IPS-15b (cell line): Measurements from ENCODE around the gene USP51.
"Not testable (repeated sequence)": the region's sequence is repeated elsewhere in the genome, so short reads cannot be mapped to it uniquely, and the experiment has no call there.

Experiments
- H3K27me3 ChIP-seq: one replicate; pipeline ENCODE4 v1.6.1; 2013; ENCODE audit warnings: low read length; ENCODE audit not compliant: control insufficient read depth, insufficient read depth
- H3K36me3 ChIP-seq: one replicate; pipeline ENCODE4 v1.6.1; 2013; ENCODE audit warnings: low read length; ENCODE audit not compliant: control insufficient read depth, insufficient read depth
- H3K4me1 ChIP-seq: one replicate; pipeline ENCODE4 v1.6.1; 2013; ENCODE audit warnings: mild to moderate bottlenecking, low read length; ENCODE audit not compliant: control insufficient read depth, insufficient read depth
- H3K4me3 ChIP-seq: one replicate; pipeline ENCODE4 v1.5.1; 2013; ENCODE audit warnings: low read depth, low read length
- H3K9ac ChIP-seq: one replicate; pipeline ENCODE4 v1.6.1; 2013; ENCODE audit warnings: low read depth, mild to moderate bottlenecking, low read length
- H3K9me3 ChIP-seq: one replicate; pipeline ENCODE4 v1.6.1; 2013; ENCODE audit warnings: mild to moderate bottlenecking, low read length; ENCODE audit not compliant: control insufficient read depth, insufficient read depth

USP51 gene

GRCh38 chrX:55490121-55490520 is 473 bp upstream of the USP51 start:
- Histone ChIP-seq H3K27me3 (no peaks in the 10 kb centered on the region), H3K36me3 (no peaks in the 10 kb centered on the region), H3K4me3 (peak overlapping the region; percentile 70), H3K9ac (no peak overlapping the region), H3K9me3 (no peaks in the 10 kb centered on the region), H3K4me1 (no peaks in the 10 kb centered on the region)

- H3K36me3 ChIP-seq: no peaks in the 10 kb centered on the region
- H3K4me1 ChIP-seq: no peaks in the 10 kb centered on the region
- no peaks in the 10 kb centered on the region for H3K27me3 ChIP-seq
- H3K9ac ChIP-seq: peak overlapping the region; percentile 24
- H3K9me3 ChIP-seq: no peaks in the 10 kb centered on the region
- peak overlapping the region; percentile 70 for H3K4me3 ChIP-seq
Observed at GRCh38 chrX:55488593-55489313, 895 bp downstream of the USP51 start.

GRCh38 chrX:55488006-55488592 is 1.5 kb downstream of the USP51 start:
- peak overlapping the region; percentile 32 for H3K9ac ChIP-seq

GRCh38 chrX:55487143-55487542 is 2.5 kb downstream of the USP51 start:
- H3K9me3 ChIP-seq: no peaks in the 10 kb centered on the region

More at GRCh38 chrX:55488006-55488592, 1.5 kb downstream of the USP51 start:
- Histone ChIP-seq H3K4me1 (no peaks in the 10 kb centered on the region), H3K27me3 (no peaks in the 10 kb centered on the region), H3K9me3 (no peaks in the 10 kb centered on the region), H3K36me3 (no peaks in the 10 kb centered on the region), H3K4me3 (peak overlapping the region; percentile 56)

GRCh38 chrX:55486736-55487135 is 2.9 kb downstream of the USP51 start:
- Histone ChIP-seq H3K9ac (no peak overlapping the region), H3K4me3 (no peak overlapping the region), H3K4me1 (no peaks in the 10 kb centered on the region), H3K27me3 (no peaks in the 10 kb centered on the region), H3K9me3 (no peaks in the 10 kb centered on the region), H3K36me3 (no peaks in the 10 kb centered on the region)

More at GRCh38 chrX:55487143-55487542, 2.5 kb downstream of the USP51 start:
- no peaks in the 10 kb centered on the region for H3K4me1 ChIP-seq
- H3K9ac ChIP-seq: no peak overlapping the region
- H3K36me3 ChIP-seq: no peaks in the 10 kb centered on the region
- no peaks in the 10 kb centered on the region for H3K27me3 ChIP-seq
- H3K4me3 ChIP-seq: no peak overlapping the region

GRCh38 chrX:55484948-55485347 is 4.7 kb downstream of the USP51 start:
- no peaks in the 10 kb centered on the region for H3K4me1 ChIP-seq
- H3K9me3 ChIP-seq: no peaks in the 10 kb centered on the region
- no peaks in the 10 kb centered on the region for H3K36me3 ChIP-seq
- H3K4me3 ChIP-seq: no peak overlapping the region
- H3K9ac ChIP-seq: no peak overlapping the region
- no peaks in the 10 kb centered on the region for H3K27me3 ChIP-seq

- Histone ChIP-seq H3K4me1 (no peaks in the 10 kb centered on the region), H3K9ac (no peak overlapping the region), H3K36me3 (no peaks in the 10 kb centered on the region), H3K4me3 (no peak overlapping the region), H3K9me3 (no peaks in the 10 kb centered on the region), H3K27me3 (no peaks in the 10 kb centered on the region)
Observed at GRCh38 chrX:55480390-55481062, 9.1 kb downstream of the USP51 start.

- H3K9me3 ChIP-seq, H3K4me3 ChIP-seq, H3K27me3 ChIP-seq, H3K36me3 ChIP-seq, H3K9ac ChIP-seq, H3K4me1 ChIP-seq: not testable (repeated sequence)
Observed at GRCh38 chrX:55479956-55480355, 9.7 kb downstream of the USP51 start.

GRCh38 chrX:55465791-55466190 is 23.9 kb downstream of the USP51 start:
- H3K9me3 ChIP-seq, H3K9ac ChIP-seq, H3K4me3 ChIP-seq, H3K4me1 ChIP-seq, H3K27me3 ChIP-seq, H3K36me3 ChIP-seq: not testable (repeated sequence)

- H3K4me3 ChIP-seq, H3K27me3 ChIP-seq, H3K4me1 ChIP-seq, H3K9ac ChIP-seq, H3K36me3 ChIP-seq, H3K9me3 ChIP-seq: not testable (repeated sequence)
Observed at GRCh38 chrX:55465108-55465507, 24.5 kb downstream of the USP51 start.

GRCh38 chrX:55464050-55464449 is 25.6 kb downstream of the USP51 start:
- H3K27me3 ChIP-seq, H3K9ac ChIP-seq, H3K4me3 ChIP-seq, H3K36me3 ChIP-seq, H3K9me3 ChIP-seq, H3K4me1 ChIP-seq: not testable (repeated sequence)

- H3K9me3 ChIP-seq, H3K4me3 ChIP-seq, H3K9ac ChIP-seq, H3K36me3 ChIP-seq, H3K4me1 ChIP-seq, H3K27me3 ChIP-seq: not testable (repeated sequence)
Observed at GRCh38 chrX:55459926-55460325, 29.7 kb downstream of the USP51 start.
